ENCODE measurements around the gene ZFP36.

DNA sequence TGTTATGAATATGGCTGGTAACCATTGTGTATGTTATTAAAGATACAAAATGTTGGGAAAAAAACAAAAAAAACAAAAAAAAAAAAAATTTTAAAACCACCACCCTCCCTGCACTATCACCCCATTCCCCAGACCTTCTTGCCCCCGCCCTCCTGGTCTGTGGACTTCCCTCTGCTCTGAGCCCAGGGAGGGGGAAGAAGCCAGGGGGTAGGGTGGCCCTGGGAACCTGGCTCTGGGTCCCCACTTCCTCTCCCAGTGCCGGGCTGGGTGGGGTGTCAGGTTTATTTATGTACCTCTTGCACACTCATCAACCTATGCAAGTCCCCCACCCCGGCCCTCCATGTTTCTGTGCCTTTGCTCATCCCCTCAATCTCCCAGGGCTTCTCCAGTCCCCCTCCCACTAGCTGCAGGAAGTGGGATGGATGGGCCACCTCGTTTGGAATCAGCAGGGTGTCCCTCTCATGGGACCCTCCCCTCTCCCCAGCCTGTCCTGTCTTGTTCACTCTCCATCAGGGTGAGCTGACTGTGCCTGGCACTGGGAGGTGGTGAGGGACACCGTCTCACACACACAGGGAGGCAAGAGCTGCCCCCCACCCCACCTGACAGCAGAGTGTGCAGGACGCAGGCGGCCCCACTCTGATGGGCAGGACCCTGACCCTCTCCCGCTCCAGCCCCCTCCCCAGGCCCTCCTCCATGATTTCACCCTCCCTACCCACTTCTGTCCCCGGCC lies 21.6 kb upstream of the ZFP36 start:
- TF ChIP-seq CTCF (conservative IDR thresholded peaks at IDR 0.05) (no peak), ZFX (IDR thresholded peaks at IDR 0.05) (no peak)

Measured in C4-2B (cell line).